Mesodermal cell (in vitro differentiated cells): Measurements from ENCODE around the gene NHSL1.

ENCODE experiments used
- H3K27ac ChIP-seq: 2 replicates; pipeline ENCODE4 v1.7.0; 2013; ENCODE audit warnings: mild to moderate bottlenecking, low read depth, low read length, moderate library complexity; ENCODE audit not compliant: severe bottlenecking
- H3K36me3 ChIP-seq: 2 replicates; pipeline ENCODE4 v1.7.1; 2013; ENCODE audit warnings: mild to moderate bottlenecking, low read length, moderate library complexity; ENCODE audit not compliant: control insufficient read depth, insufficient read depth
- H3K4me1 ChIP-seq: one replicate; pipeline ENCODE4 v1.7.1; 2013; ENCODE audit warnings: mild to moderate bottlenecking, low read length; ENCODE audit not compliant: insufficient read depth, control insufficient read depth, poor library complexity, severe bottlenecking
- H3K4me3 ChIP-seq: 2 replicates; pipeline ENCODE4 v1.7.0; 2013; ENCODE audit warnings: low read length, control low read depth, mild to moderate bottlenecking; ENCODE audit not compliant: insufficient read depth, poor library complexity, severe bottlenecking; ENCODE audit errors: extremely low read depth
- H3K9me3 ChIP-seq: 2 replicates; pipeline ENCODE4 v1.7.1; 2013; ENCODE audit warnings: mild to moderate bottlenecking, low read length, moderate library complexity; ENCODE audit not compliant: control insufficient read depth
- WGBS, 2 experiments: methylation state at CpG; one replicate each; pipeline ENCODE4 v1.1.5; 2013; ENCODE audit warnings: missing lambda C conversion rate in 2 of 2; ENCODE audit not compliant: insufficient coverage in 2 of 2; 5-methylcytosine and 5-hydroxymethylcytosine counted together

NHSL1 gene

GRCh38 chr6:138417493-138418117 lies 81.7 kb downstream of the NHSL1 start:
- Histone ChIP-seq H3K9me3 (no peaks in the 10 kb centered on the region), H3K4me1 (no peaks in the 10 kb centered on the region), H3K4me3 (no peak overlapping the region), H3K36me3 (peaks cover 30% of the 10 kb centered on the region), H3K27ac (no peak overlapping the region)
- 81 to 91% methylated on average over 3 of the region's 3 CpGs for WGBS, 2 experiments

DNA sequence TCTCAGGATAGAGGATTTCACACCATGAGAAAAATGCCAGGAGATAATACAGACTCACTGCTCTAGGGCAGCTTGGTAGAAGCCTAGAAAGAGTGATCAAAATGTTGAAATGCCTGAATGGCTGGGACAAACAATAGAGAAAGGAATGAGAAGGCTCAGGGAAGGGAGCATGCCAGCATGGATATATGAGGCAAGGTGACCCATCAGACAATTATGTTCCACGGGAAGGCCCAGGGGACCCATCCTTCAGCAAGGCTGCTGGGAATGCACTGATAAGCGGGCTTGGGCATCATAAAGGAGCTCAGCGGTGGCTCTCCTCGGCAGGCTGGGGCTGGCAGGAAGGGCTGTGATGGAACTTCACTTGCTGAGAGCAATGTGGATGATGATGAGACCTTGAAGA lies 83.1 kb downstream of the NHSL1 start:
- no peaks in the 10 kb centered on the region for H3K9me3 ChIP-seq
- 88 to 100% methylated on average over 3 to 4 of the region's 4 CpGs for WGBS, 2 experiments
- peaks cover 36% of the 10 kb centered on the region for H3K36me3 ChIP-seq
- H3K27ac ChIP-seq = no peak overlapping the region
- no peak overlapping the region for H3K4me3 ChIP-seq
- H3K4me1 ChIP-seq = no peaks in the 10 kb centered on the region

DNA sequence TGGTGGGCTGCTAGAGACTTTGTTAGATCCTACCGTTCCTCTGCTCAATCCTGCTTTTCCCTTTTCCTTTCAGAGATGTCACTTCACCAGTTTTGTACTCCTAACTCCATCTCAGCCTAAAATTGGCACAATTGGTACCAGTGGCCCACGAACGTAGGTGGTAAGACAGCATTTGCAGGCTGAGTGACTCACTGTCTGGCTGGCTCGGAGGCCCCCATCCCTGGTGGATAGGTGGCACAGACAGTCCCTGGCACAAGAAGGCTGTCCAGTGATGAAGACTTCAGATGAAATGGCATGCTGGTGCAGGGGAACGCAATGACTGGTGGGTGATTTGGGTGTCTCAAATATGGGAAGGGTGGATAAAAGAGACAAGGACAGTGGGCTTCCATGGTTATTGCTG lies 84.2 kb downstream of the NHSL1 start:
- H3K4me1 ChIP-seq = no peaks in the 10 kb centered on the region
- 89 to 97% methylated on average over 5 of the region's 5 CpGs for WGBS, 2 experiments

GRCh38 chr6:138410972-138411880 lies 88.1 kb downstream of the NHSL1 start:
- WGBS, 2 experiments = 87 to 91% methylated on average over 3 to 5 of the region's 6 CpGs
- Histone ChIP-seq H3K9me3 (no peaks in the 10 kb centered on the region), H3K4me1 (no peaks in the 10 kb centered on the region), H3K4me3 (no peak overlapping the region), H3K27ac (peak overlapping the region; percentile 33), H3K36me3 (peaks cover 63% of the 10 kb centered on the region)

More for the DNA sequence above, 84.2 kb downstream of the NHSL1 start:
- H3K9me3 ChIP-seq = no peaks in the 10 kb centered on the region
- H3K36me3 ChIP-seq = peaks cover 31% of the 10 kb centered on the region
- no peak overlapping the region for H3K27ac ChIP-seq
- no peak overlapping the region for H3K4me3 ChIP-seq

DNA sequence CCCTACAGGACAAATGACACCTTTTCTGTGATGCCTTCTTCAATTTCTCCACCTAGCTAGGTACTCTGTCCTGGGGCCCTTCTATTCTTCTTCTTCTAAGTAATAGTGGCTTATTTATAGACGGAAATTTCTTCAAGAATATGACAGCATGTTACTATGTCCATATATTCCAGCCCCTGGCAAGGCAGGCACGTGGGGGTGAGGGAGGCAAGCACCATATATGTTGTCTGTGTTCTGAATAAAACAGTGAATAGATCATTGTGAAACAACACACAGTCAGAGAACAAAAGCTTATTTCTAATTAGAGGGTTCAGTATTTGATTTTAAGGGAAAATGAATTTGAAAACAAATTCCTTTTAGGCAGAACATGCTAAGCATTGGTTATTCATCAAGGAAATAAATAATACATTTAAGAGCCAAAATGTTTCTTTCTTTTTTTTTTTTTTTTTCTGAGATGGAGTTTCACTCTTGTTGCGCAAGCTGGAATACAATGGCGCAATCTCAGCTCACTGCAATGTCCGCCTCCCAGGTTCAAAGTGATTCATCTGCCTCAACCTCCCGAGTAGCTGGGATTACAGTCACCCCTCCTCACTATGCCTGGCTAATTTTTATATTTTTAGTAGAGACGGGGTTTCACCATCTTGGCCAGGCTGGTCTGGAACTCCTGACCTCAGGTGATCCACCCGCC lies 89.1 kb downstream of the NHSL1 start:
- H3K27ac ChIP-seq = no peak overlapping the region
- H3K9me3 ChIP-seq = no peaks in the 10 kb centered on the region
- 92 to 98% methylated on average over 2 to 6 of the region's 8 CpGs for WGBS, 2 experiments
- H3K4me1 ChIP-seq = peaks cover 4% of the 10 kb centered on the region
- peaks cover 69% of the 10 kb centered on the region for H3K36me3 ChIP-seq
- no peak overlapping the region for H3K4me3 ChIP-seq

DNA sequence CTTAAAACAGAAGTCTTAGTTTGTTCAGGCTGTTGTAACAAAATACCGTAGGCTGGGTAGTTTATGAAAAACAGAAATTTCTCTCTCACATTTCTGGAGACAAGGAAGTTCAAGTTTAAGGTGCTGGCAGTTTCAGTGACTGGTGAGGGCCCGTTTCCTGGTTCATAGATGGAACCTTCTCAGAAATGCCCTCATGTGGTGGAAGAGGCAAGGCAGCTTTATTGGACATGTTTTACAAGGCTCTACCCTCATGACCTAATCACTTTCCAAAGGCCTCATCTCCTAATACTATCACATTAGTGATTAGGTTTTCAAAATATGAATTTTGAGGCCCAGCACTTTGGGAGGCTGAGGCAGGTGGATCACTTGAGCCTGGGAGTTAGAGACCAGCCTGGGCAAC lies 92.9 kb downstream of the NHSL1 start:
- Histone ChIP-seq H3K9me3 (no peaks in the 10 kb centered on the region), H3K36me3 (peaks cover 42% of the 10 kb centered on the region), H3K4me3 (no peak overlapping the region), H3K4me1 (peaks cover 4% of the 10 kb centered on the region), H3K27ac (no peak overlapping the region)
- 86 to 90% methylated on average over 1 to 2 of the region's 2 CpGs for WGBS, 2 experiments

- peaks cover 42% of the 10 kb centered on the region for H3K36me3 ChIP-seq
- H3K4me1 ChIP-seq = peaks cover 4% of the 10 kb centered on the region
- no peak overlapping the region for H3K27ac ChIP-seq
- H3K4me3 ChIP-seq = no peak overlapping the region
- H3K9me3 ChIP-seq = no peaks in the 10 kb centered on the region
- 92 to 100% methylated on average over 1 to 4 of the region's 5 CpGs for WGBS, 2 experiments
These were observed 93.4 kb downstream of the NHSL1 start for GRCh38 chr6:138405816-138406413.

DNA sequence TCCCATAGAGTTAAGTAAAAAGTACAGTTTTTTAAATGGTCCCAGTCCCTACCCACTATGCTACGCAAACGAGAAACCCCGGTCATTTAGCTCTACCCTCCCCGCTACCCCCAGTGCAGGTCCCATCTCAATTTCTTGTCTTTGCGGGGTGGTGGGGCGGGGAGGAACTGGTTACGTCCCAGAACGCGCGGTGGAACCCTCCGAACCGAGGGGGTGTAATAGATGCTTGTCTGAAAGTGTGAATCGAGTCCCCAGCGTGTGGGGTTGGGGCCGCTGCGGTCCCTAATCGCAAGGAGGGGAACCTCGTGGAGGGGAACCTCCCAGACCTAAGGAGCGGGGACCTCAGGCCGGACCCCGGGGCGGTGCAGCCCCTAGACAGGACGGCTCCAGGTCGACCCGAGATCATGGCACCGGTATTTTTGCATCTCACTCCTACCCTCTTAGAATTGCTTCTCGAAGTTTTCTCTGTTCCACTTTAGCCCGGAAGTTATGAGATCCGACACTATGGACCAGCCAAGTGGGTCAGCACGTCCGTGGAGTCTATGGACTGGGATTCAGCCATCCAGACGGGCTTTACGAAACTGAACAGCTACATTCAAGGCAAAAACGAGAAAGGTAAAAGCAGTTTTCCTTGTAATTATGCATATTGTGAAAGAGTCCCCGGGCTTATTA lies 94.5 kb downstream of the NHSL1 start:
- H3K9me3 ChIP-seq = no peaks in the 10 kb centered on the region
- WGBS, 2 experiments = 1 to 7% methylated on average over 21 to 29 of the region's 35 CpGs
- H3K36me3 ChIP-seq = peaks cover 39% of the 10 kb centered on the region
- H3K4me3 ChIP-seq = peak overlapping the region; percentile 77
- H3K27ac ChIP-seq = peak overlapping the region; percentile 45
- H3K4me1 ChIP-seq = peaks cover 4% of the 10 kb centered on the region

DNA sequence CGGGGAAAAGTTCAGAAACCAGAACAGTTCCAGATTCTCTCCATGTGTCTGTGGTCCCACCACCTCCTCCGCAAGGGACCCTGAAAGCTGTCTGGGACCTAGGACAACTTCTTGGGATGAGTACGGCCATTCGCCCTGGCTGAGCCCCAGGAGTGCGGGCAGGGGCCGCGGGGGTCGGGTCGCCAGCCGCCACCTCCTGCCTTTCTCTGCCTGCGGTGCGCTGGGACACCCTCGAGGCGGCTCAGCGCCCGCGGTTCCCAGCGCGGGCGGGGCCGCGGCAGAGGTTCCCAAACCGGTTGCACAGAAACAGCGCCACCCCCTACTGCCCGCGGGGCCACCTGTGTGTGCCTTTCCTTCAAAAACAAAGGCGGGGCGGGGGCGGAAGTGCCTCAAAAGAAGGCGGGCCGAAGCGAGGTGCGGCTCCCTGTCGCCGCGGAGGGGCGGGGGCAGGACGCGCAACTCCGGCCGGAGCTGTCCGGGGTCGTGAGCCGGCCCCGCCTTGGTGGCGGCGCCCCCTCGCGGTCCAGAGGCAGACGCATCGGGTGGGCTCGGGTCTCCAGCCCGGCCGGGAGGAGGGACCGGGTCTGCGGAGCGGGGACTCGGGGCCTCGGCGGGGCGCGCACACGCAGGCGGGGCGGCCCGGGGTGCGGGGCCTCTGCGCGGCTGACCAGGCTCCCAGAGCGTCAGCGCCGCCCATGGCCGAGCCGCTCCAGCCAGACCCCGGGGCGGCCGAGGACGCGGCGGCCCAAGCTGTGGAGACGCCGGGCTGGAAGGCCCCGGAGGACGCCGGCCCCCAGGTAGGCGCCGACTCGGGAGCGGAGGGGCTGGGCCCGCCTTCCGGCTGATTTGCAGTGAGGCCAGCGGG lies 95.3 kb downstream of the NHSL1 start, which contains the start of gene HEBP2:
Gene HEBP2, plus strand, starts transcription at position 423 of the 865 bp plus-strand sequence. Its CDS starts 273 bp downstream, at position 696.
- Histone ChIP-seq H3K4me1 (peaks cover 4% of the 10 kb centered on the region), H3K4me3 (peak within 1 kb of the TSS; percentile 77), H3K36me3 (peaks cover 33% of the 10 kb centered on the region), H3K27ac (peak within 1 kb of the TSS; percentile 82), H3K9me3 (no peaks in the 10 kb centered on the region)
- WGBS, 2 experiments = 0% methylated on average over 54 to 77 of the region's 92 CpGs
